C4-2B (cell line): ENCODE data around the gene TSPAN7.

Experiments used
- CTCF ChIP-seq: fragments of 450-650 bp; conservative IDR thresholded peaks from 2 replicates; pipeline ENCODE4 v1.5.1; 2017; ENCODE audit warnings: mild to moderate bottlenecking
- ZFX ChIP-seq: fragments of 450-650 bp; IDR thresholded peaks from 2 replicates; pipeline ENCODE4 v1.6.1; 2017

GRCh38 chrX:38575888-38576287 is 14.5 kb downstream of the TSPAN7 start:
- TF ChIP-seq ZFX, result no peak
- TF ChIP-seq CTCF, result no peak
